CD4-positive, alpha-beta T cell treated with Interleukin-15 for 1 hour (primary cell): ENCODE results near the gene SIRT4.
"Not testable (repeated sequence)": the region's sequence is repeated elsewhere in the genome, so short reads cannot be mapped to it uniquely, and the experiment has no call there.

Experiments
- DNase-seq: peaks from one replicate; pipeline ENCODE4 v3.0.0-alpha.2; 2020

SIRT4 gene

GRCh38 chr12:120336392-120336791 lies 34.3 kb downstream of the SIRT4 start:
- not testable (repeated sequence) for DNase-seq

GRCh38 chr12:120337730-120338129 lies 35.6 kb downstream of the SIRT4 start:
- no peak for DNase-seq

- DNase-seq = no peak
Observed at GRCh38 chr12:120339256-120339655, 37.1 kb downstream of the SIRT4 start.

DNA sequence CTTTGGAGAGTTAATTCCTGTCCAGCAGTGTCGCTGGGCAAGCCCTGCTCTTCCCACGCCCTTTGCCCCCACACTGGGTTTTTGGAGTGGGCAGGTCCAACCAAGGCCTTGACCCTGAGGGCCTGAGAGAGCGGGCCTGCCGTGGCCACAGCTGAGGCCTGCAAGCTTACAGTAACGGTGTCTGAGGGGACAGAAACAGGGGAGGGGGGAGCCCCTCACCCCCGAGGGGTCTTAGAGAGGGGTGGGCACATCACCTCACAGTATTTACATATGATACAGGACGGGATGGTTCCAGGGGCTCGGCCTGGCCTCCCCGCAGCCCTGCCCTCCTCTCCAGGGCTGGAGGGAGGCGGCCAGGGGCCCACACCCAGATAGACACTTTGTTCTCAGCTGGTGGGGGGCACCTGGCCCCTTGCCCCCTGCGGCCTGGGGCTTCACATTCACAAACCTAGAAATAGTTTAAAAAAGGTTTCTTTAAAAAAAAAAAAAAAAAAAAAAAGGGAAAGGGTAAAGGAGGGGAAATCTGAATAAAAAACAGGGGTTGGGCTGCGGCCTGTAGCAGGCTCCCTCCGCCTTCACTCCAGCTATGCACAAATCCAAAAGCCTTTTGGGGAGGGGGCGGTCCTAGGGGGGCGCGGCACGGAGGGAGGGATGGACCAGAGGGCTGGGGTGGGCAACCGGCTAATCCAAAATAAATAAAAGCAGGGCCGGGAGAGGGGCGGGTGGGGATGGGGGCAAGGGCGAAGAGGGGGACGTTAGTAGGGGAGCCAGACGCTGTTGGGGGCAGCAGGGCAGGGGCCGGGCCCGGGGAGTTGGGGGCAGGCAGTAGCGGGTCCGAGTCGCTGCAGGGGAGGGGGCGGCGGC lies 40.3 kb downstream of the SIRT4 start:
- no peak for DNase-seq

DNA sequence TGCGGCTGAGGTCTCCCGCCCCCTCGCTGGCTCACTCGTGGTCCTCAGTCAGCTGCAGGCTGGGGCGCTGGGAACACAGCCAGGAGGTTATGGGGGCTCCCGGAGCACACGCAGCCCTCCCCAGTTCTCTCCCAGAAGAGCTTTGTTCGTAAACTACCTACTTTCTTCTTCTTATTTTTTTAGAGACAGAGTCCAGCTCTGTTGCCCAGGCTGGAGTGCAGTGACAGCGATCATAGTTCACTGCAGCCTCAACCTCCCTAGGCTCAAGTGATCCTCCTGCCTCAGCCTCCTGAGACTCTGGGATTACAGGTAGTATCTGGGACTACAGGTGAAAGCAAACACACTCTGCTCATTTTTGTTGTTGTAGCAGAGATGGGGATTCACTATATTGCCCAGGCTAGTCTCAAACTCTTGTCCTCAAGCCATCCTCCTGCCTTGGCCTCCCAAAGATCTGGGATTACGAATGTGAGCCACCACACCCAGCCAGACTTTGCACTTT lies 41.0 kb downstream of the SIRT4 start:
- no peak for DNase-seq

GRCh38 chr12:120343692-120344091 lies 41.6 kb downstream of the SIRT4 start:
- no peak for DNase-seq

- no peak for DNase-seq
Observed at GRCh38 chr12:120346031-120346430, 43.9 kb downstream of the SIRT4 start.

GRCh38 chr12:120346681-120347080 lies 44.6 kb downstream of the SIRT4 start:
- DNase-seq = no peak

DNA sequence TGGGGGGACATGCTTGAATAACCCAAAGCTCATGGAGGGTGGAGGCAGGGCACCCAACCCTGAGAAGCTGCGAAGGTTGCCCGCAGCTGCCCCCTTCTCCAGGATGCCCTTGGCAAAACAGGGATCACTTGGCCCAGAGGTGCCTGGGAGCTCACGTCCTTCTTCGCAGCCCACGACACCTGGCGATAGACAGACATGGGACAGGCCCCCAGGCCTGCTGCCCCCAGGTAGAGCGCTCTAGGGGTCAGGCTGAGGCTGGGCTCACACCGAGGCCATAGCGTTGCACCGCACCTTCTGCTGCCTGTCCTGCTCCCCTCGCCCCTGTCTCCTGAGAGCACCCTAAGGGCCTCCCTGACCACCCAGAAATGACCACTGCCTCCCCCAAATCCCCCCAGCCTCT lies 45.6 kb downstream of the SIRT4 start:
- DNase-seq = no peak

DNA sequence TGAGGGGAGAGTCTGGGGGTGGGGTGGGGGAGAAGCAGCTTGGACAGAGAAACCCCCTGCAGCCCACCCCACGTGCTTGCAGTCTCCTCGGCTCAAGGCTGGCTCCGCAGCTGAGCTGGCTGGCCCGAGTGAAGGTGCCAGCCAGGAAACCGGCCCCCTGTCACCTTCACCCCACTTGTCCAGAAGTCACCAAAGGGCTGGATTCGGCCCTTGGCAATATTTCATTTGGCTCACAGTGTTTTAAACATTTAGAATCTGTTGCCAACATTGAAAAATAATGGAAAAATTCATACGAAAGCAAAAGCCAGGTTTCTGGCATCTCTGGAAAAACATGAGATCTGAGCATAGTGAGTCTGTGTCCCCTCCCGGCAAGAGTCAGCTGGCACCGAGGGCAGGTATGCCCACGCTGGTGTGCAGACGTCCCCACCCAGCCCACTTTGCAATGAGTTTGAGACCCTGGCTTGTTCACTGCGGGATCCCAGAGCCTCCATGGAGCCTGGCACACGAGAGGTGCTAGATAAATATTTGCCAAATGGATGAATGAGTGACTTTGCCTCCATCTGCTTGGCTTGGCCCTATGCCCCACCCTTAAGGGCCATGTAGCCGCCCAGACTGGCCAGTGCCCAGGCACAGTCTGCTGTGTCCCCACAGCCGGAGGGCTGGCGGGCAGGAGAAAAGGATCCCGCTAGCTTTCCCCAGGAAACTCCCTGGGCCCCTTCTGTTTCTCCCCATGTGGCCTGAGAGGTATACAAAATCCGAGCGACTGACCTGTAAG lies 48.6 kb downstream of the SIRT4 start:
- DNase-seq = no peak

DNA sequence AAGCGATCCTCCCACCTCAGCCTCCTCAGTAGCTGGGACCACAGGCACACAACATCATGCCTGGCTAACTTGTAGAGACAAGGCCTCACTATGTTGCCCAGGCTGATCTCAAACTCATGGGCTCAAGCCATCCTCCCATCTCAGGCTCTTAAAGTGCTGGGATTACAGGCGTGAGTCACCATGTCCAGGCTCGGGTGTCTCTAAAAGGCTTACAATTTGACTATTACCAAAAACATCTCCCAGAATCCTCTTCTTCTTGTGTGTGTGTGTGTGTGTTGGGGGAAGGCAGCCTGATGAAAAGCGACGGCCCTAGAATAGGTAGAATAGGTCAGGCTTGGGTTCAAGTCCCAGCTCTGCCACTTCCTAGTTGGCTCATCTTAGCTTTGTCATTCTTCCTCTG lies 50.0 kb downstream of the SIRT4 start:
- no peak for DNase-seq

GRCh38 chr12:120353136-120353535 lies 51.0 kb downstream of the SIRT4 start:
- no peak for DNase-seq

GRCh38 chr12:120353556-120354317 lies 51.6 kb downstream of the SIRT4 start:
- DNase-seq = no peak

DNA sequence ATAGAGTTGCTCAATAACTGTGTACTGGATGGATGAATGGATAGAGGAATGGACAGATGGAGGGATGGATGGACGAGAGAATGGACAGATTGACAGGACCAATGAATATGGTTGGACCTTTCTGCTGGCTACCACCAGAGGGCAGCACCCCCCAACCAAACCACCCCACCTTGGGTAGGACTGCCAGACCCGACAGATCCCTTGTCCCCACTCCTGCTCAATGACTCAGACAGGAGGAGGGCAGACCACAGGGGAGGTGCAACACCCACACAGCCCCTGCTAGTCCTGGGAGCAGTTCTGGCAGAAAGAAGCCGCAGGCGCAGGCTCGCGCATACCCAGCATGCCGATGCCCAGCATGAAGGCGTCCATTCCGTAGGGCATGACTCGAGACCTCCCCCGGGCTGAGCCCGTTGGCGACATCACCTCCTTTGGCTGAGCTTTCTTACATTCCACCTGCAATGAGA lies 54.5 kb downstream of the SIRT4 start:
- DNase-seq = peak; percentile 67

GRCh38 chr12:120357104-120357503 lies 55.0 kb downstream of the SIRT4 start:
- no peak for DNase-seq

DNA sequence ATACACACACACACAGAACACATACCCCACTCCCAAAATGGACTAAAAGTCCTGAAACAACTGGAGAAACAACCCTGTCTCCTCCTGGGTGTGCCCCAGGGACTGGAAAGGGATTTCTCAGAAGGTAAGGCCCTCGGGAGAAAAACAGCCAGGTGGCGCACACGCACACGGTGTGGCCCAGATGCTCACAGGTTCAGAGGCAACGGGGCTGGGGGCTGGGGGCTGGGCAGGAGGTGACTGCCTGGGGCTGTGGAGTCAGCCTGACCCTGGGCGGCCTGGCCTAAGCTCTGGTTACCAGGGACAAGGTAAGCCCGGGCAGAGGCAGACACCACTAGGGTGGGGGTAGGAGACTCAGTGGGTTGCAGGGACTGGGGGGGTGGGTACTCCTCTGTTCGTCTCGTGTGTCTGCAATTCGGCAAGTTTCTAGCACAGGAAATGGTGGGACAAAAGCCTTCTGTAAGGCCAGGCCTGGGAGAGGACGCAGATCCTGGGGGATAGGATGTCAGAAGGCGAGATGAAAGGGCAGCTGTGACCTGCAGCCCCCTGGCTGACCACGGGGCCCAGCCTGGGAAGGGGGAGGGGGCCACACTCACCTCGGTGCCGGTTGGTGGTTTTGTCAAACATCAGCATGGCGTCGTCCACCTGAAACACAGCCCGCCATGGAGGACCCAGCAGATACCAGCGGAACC lies 56.4 kb downstream of the SIRT4 start:
- DNase-seq = no peak

DNA sequence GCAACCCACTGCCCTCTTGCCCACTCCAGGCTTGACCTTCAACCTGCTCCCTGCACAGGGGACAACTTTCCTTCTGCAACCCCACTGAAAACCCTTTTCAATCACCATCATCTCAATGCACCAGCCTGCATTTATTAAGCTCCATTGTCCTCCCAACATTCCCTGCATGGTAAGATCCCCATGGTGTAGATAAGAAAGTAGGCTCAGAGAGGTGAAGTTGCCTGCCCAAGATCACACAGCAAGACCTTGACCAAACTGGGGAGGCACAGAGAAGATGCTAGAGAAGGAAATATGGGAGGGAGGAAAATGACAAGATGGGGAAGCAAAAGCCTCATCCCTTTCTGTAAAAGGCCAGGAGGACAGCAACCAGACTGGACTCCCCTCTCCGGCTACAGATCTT lies 57.0 kb downstream of the SIRT4 start:
- no peak for DNase-seq

GRCh38 chr12:120361506-120362208 lies 59.5 kb downstream of the SIRT4 start:
- DNase-seq = no peak
